Measurements from ENCODE around the gene PTGES2. TPM values are rescaled to one million over a fixed set of nuclear protein-coding genes. Genes with fewer than 3 reads are reported as not detected.

The PTGES2 gene
- total and polyA plus RNA-seq, 2 of the 13 experiments (the other 11 are each of a cell fraction or from before 2014, with no cell fraction given), result 63.7 to 79.8 TPM

- ATAC-seq, result no peak
- ChIA-PET CTCF (ENCODE audit: low intra/inter-chr PET ratio, low total read pairs) (no interaction called here), POLR2A (no interaction called here)
- H3K4me3 ChIP-seq (replicated peaks in 1 of 3; ENCODE audit: insufficient read depth in 1 of 3, low read depth in 2 of 3, low read length in 3 of 3), result no peak overlapping the region
- peak overlapping the region; percentile 40 for H3K27ac ChIP-seq (ENCODE audit: extremely low read length, insufficient read depth, low read length)
- H3K27me3 ChIP-seq (ENCODE audit: control insufficient read depth in 1 of 2, insufficient read depth in 2 of 2, low read length in 2 of 2), result no peaks in the 10 kb centered on the region
- WGBS (ENCODE audit: low lambda C conversion rate), result 96% methylated on average over 15 of the region's 15 CpGs
- peaks cover 18 to 35% of the 10 kb centered on the region in 2 experiments for H3K36me3 ChIP-seq (replicated peaks in 1 of 2; ENCODE audit: control insufficient read depth in 1 of 2, insufficient read depth in 2 of 2, low read length in 2 of 2)
- H2AFZ ChIP-seq (ENCODE audit: low read length), result no peak overlapping the region
- no peak overlapping the region for H3K9ac ChIP-seq (ENCODE audit: insufficient read depth, low read depth, low read length)
- no peaks in the 10 kb centered on the region for H4K20me1 ChIP-seq (ENCODE audit: insufficient read depth, low read length)
- no peak for DNase-seq (ENCODE audit: low spot score)
- no peaks in the 10 kb centered on the region for H3K9me3 ChIP-seq (ENCODE audit: low read length)
- TF ChIP-seq ZNF746 (CRISPR knock-in tag; IDR thresholded peaks at IDR 0.05) (no peak), FOXJ3 (CRISPR knock-in tag; IDR thresholded peaks at IDR 0.05; ENCODE audit: borderline replicate concordance) (no peak), RBFOX2 (IDR thresholded peaks at IDR 0.05; ENCODE audit: low read depth, low read length) (no peak), MTA1 (CRISPR knock-in tag; IDR thresholded peaks at IDR 0.05; ENCODE audit: borderline replicate concordance) (no peak), RXRB (CRISPR knock-in tag; IDR thresholded peaks at IDR 0.05; ENCODE audit: borderline replicate concordance) (no peak), ZBED4 (CRISPR knock-in tag; IDR thresholded peaks at IDR 0.05; ENCODE audit: borderline replicate concordance) (no peak), PPARG (CRISPR knock-in tag; conservative IDR thresholded peaks at IDR 0.05) (no peak), NR2F1 (CRISPR knock-in tag; IDR thresholded peaks at IDR 0.05) (no peak), ZNF20 (CRISPR knock-in tag; IDR thresholded peaks at IDR 0.05) (no peak), AKNA (CRISPR knock-in tag; IDR thresholded peaks at IDR 0.05; ENCODE audit: borderline replicate concordance) (no peak), THAP9 (CRISPR knock-in tag; IDR thresholded peaks at IDR 0.05; ENCODE audit: borderline replicate concordance) (no peak)
- intact Hi-C loops (cut with micrococcal nuclease; ENCODE audit: unreplicated experiment) (no loop called here), in situ Hi-C loops (cut with HindIII; ENCODE audit: extremely low pct_ligation_motif_present, low pct_unique_long_range_greater_than_20kb) (no loop called here)
- BruUV-seq (replicated peaks), result no TSS peak
- H3K79me2 ChIP-seq (ENCODE audit: insufficient read depth, low read length), result peaks cover 2% of the 10 kb centered on the region
- H3K4me1 ChIP-seq (ENCODE audit: insufficient read depth, low read length), result peaks cover 76% of the 10 kb centered on the region
- FAIRE-seq, result no peak
- no peak overlapping the region for H3K4me2 ChIP-seq (ENCODE audit: low read depth, low read length)
Measured at GRCh38 chr9:128108269-128109049, 19.1 kb downstream of the PTGES2 start.
